H9 (cell line): ENCODE data around the gene INSC. TPM values are rescaled to one million over a fixed set of nuclear protein-coding genes. Genes with fewer than 3 reads are reported as not detected.

Experiments used
- DNase-seq: peaks from one replicate; pipeline ENCODE4 v3.0.0-alpha.2; 2017
- H2AFZ ChIP-seq: one replicate; pipeline ENCODE4 v1.6.1; 2013; ENCODE audit warnings: mild to moderate bottlenecking, low read length, control low read depth, moderate library complexity
- H2AK5ac ChIP-seq: 2 replicates; pipeline ENCODE4 v1.6.1; 2013; ENCODE audit warnings: low read length, control low read depth, mixed read lengths; ENCODE audit not compliant: insufficient read length
- H2BK120ac ChIP-seq: one replicate; pipeline ENCODE4 v1.6.1; 2013; ENCODE audit warnings: low read depth, mild to moderate bottlenecking, low read length, control low read depth, inconsistent platforms; ENCODE audit not compliant: poor library complexity, severe bottlenecking
- H2BK12ac ChIP-seq: 2 replicates; pipeline ENCODE4 v1.6.1; 2013; ENCODE audit warnings: low read length, control low read depth, mixed read lengths, low read depth; ENCODE audit not compliant: insufficient read length
- H2BK15ac ChIP-seq: 2 replicates; pipeline ENCODE4 v1.6.1; 2013; ENCODE audit warnings: low read depth, low read length, control low read depth
- H2BK20ac ChIP-seq: one replicate; pipeline ENCODE4 v1.6.1; 2013; ENCODE audit warnings: low read depth, mild to moderate bottlenecking, low read length, control low read depth, inconsistent platforms; ENCODE audit not compliant: poor library complexity, severe bottlenecking
- H2BK5ac ChIP-seq: 2 replicates; pipeline ENCODE4 v1.6.1; 2013; ENCODE audit warnings: low read length, control low read depth, mixed read lengths; ENCODE audit not compliant: insufficient read length
- H3K14ac ChIP-seq: 2 replicates; pipeline ENCODE4 v1.6.1; 2013; ENCODE audit warnings: low read length, control low read depth; ENCODE audit not compliant: insufficient read depth
- H3K18ac ChIP-seq: 2 replicates; pipeline ENCODE4 v1.6.1; 2013; ENCODE audit warnings: low read depth, mild to moderate bottlenecking, mixed read lengths, low read length, control low read depth; ENCODE audit not compliant: insufficient read length
- H3K23ac ChIP-seq: 2 replicates; pipeline ENCODE4 v1.6.1; 2013; ENCODE audit warnings: low read length, control low read depth, mixed read lengths, low read depth; ENCODE audit not compliant: insufficient read length
- H3K23me2 ChIP-seq: 2 replicates; pipeline ENCODE4 v1.6.1; 2013; ENCODE audit warnings: low read depth, mild to moderate bottlenecking, mixed read lengths, low read length, control low read depth; ENCODE audit not compliant: insufficient read length, poor library complexity, severe bottlenecking
- H3K27ac ChIP-seq: 2 replicates; pipeline ENCODE4 v1.5.1; 2013; ENCODE audit warnings: low read length, control low read depth, mixed read lengths, low read depth; ENCODE audit not compliant: insufficient read length
- H3K27me3 ChIP-seq: 2 replicates; pipeline ENCODE4 v1.6.1; 2013; ENCODE audit warnings: low read length, control low read depth, inconsistent platforms; ENCODE audit not compliant: insufficient read depth
- H3K4ac ChIP-seq: 2 replicates; pipeline ENCODE4 v1.6.1; 2013; ENCODE audit warnings: low read depth, mild to moderate bottlenecking, control low read depth, inconsistent platforms, low read length, moderate library complexity
- H3K4me1 ChIP-seq: 2 replicates; pipeline ENCODE4 v1.6.1; 2013; ENCODE audit warnings: low read length, control low read depth, inconsistent platforms; ENCODE audit not compliant: insufficient read depth
- H3K4me2 ChIP-seq: 2 replicates; pipeline ENCODE4 v1.6.1; 2013; ENCODE audit warnings: low read length, control low read depth, mixed read lengths; ENCODE audit not compliant: insufficient read length, insufficient read depth
- H3K56ac ChIP-seq: 2 replicates; pipeline ENCODE4 v1.6.1; 2013; ENCODE audit warnings: low read depth, mild to moderate bottlenecking, mixed read lengths, low read length, control low read depth; ENCODE audit not compliant: insufficient read length
- H3K79me1 ChIP-seq: 2 replicates; pipeline ENCODE4 v1.6.1; 2013; ENCODE audit warnings: low read depth, mild to moderate bottlenecking, moderate library complexity, low read length, control low read depth, inconsistent platforms; ENCODE audit not compliant: insufficient read depth, poor library complexity, severe bottlenecking
- H3K79me2 ChIP-seq: 2 replicates; pipeline ENCODE4 v1.6.1; 2013; ENCODE audit warnings: low read length, control low read depth, inconsistent platforms; ENCODE audit not compliant: insufficient read depth
- H3K9ac ChIP-seq: 2 replicates; pipeline ENCODE4 v1.6.1; 2013; ENCODE audit warnings: low read length, control low read depth, mixed read lengths; ENCODE audit not compliant: insufficient read length; ENCODE audit errors: extremely low read depth
- H3K9me3 ChIP-seq: one replicate; pipeline ENCODE4 v1.6.1; 2013; ENCODE audit warnings: low read depth, low read length, inconsistent platforms; ENCODE audit not compliant: control insufficient read depth
- H3T11ph ChIP-seq: one replicate; pipeline ENCODE4 v1.6.1; 2013; ENCODE audit warnings: mild to moderate bottlenecking, low read length, control low read depth, inconsistent platforms
- H4K20me1 ChIP-seq: one replicate; pipeline ENCODE4 v1.6.1; 2013; ENCODE audit not compliant: control insufficient read depth, insufficient read length, insufficient read depth
- H4K5ac ChIP-seq: 2 replicates; pipeline ENCODE4 v1.6.1; 2013; ENCODE audit warnings: low read depth, mild to moderate bottlenecking, mixed read lengths, low read length, control low read depth; ENCODE audit not compliant: insufficient read length
- H4K8ac ChIP-seq: replicated peaks from 2 replicates; pipeline ENCODE4 v1.6.1; 2013; ENCODE audit warnings: low read length, control low read depth, mixed read lengths, low read depth; ENCODE audit not compliant: insufficient read length
- H4K91ac ChIP-seq: 2 replicates; pipeline ENCODE4 v1.6.1; 2013; ENCODE audit warnings: low read depth, mild to moderate bottlenecking, moderate library complexity, mixed read lengths, low read length, control low read depth; ENCODE audit not compliant: insufficient read length
- H3K27ac Mint-ChIP-seq, 3 experiments: 2 replicates in 2 of 3; 3 replicates in 1 of 3; pipeline ENCODE4 v1.8.0; 2020 to 2021; ENCODE audit warnings: mixed read lengths in 3 of 3, mild to moderate bottlenecking in 1 of 3, moderate library complexity in 1 of 3
- H3K27me3 Mint-ChIP-seq: 2 replicates; pipeline ENCODE4 v1.8.0; 2021; ENCODE audit warnings: low read depth, mild to moderate bottlenecking, moderate library complexity, mixed read lengths
- H3K36me3 Mint-ChIP-seq, 3 experiments: 2 replicates in 2 of 3; 3 replicates in 1 of 3; pipeline ENCODE4 v1.8.0; 2020 to 2021; ENCODE audit warnings: low read depth in 3 of 3, mixed read lengths in 3 of 3; ENCODE audit not compliant: insufficient read depth in 1 of 3
- H3K4me1 Mint-ChIP-seq, 2 experiments: 2 replicates each; pipeline ENCODE4 v1.8.0; 2020; ENCODE audit warnings: mixed read lengths in 2 of 2
- H3K4me3 Mint-ChIP-seq, 2 experiments: 2 replicates in 1 of 2; 3 replicates in 1 of 2; pipeline ENCODE4 v1.8.0; 2020 to 2021; ENCODE audit warnings: mild to moderate bottlenecking in 2 of 2, mixed read lengths in 2 of 2, moderate library complexity in 1 of 2
- H3K9me3 Mint-ChIP-seq, 2 experiments: 2 replicates in 1 of 2; 3 replicates in 1 of 2; pipeline ENCODE4 v1.8.0; 2020; ENCODE audit warnings: mild to moderate bottlenecking in 2 of 2, mixed read lengths in 2 of 2, moderate library complexity in 1 of 2
- WGBS: extraction: QIAGEN DNeasy Blood & Tissue Kit; methylation state at CpG from one replicate; pipeline ENCODE4 v1.1.7; 2013; ENCODE audit warnings: missing lambda C conversion rate, low lambda C conversion rate, mixed read lengths; ENCODE audit not compliant: insufficient read length; ENCODE audit errors: extremely low coverage; 5-methylcytosine and 5-hydroxymethylcytosine counted together
- total RNA-seq: library from RNA; stranded (reverse); gene quantifications from 2 replicates; pipeline ENCODE4 v1.2.1, GENCODE V29; 2021
- TF ChIP-seq, protein P1 (sequence below): fragments of 200-600 bp; sonication (generic); conservative IDR thresholded peaks from 3 replicates; pipeline ENCODE4 v1.8.0; 2021; ENCODE audit warnings: antibody characterized with exemption, mild to moderate bottlenecking

Gene INSC
- total RNA-seq, 1 experiment from 2014 or later: not detected

DNA sequence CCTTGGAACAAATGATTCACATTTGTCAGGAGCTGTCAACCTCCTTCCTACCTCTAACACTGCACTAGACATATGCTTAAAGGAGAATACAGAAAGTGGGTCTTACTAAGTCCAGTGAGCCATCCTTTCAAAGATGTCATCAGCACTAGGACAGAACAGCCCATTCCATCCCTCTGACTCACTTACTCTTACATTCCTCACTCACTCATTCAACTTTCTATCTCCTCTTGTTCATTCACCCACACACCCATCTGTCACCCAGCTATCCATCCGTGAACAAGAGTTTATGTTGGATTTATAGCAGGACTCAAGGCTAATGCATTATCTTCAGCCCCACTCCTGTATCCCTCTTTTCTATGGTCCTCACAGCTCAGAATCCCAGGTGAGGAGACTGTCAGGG, 9.1 kb downstream of the INSC start:
- H4K91ac ChIP-seq: no peak overlapping the region
- no peak overlapping the region for H3K27ac Mint-ChIP-seq
- no peak overlapping the region for H3K4ac ChIP-seq
- no peak overlapping the region for H3T11ph ChIP-seq
- no peak overlapping the region for H3K14ac ChIP-seq
- no peak overlapping the region for H3K18ac ChIP-seq
- no peaks in the 10 kb centered on the region; a peak in 1 of 5 replicates for H3K9me3 Mint-ChIP-seq
- no peaks in the 10 kb centered on the region for H3K4me1 ChIP-seq
- H3K4me3 Mint-ChIP-seq: no peak overlapping the region
- H4K20me1 ChIP-seq: no peaks in the 10 kb centered on the region
- H3K79me1 ChIP-seq: no peaks in the 10 kb centered on the region
- no peak overlapping the region for H2BK15ac ChIP-seq
- no peaks in the 10 kb centered on the region for H3K4me1 Mint-ChIP-seq
- H4K5ac ChIP-seq: no peak overlapping the region
- no peak for DNase-seq
- no peaks in the 10 kb centered on the region for H3K79me2 ChIP-seq
- H3K27ac ChIP-seq: no peak overlapping the region
- no CpG with 5 or more reads among the region's 1 CpG for WGBS
- H2BK12ac ChIP-seq: no peak overlapping the region
- no peak overlapping the region for H3K23ac ChIP-seq
- no peak overlapping the region for H2AFZ ChIP-seq
- H2BK5ac ChIP-seq: no peak overlapping the region
- H2AK5ac ChIP-seq: no peak overlapping the region
- no peak overlapping the region for H2BK20ac ChIP-seq
- no peaks in the 10 kb centered on the region for H3K9me3 ChIP-seq
- no peaks in the 10 kb centered on the region for H3K36me3 Mint-ChIP-seq
- no peak overlapping the region for H2BK120ac ChIP-seq
- TF ChIP-seq, protein P1, sequence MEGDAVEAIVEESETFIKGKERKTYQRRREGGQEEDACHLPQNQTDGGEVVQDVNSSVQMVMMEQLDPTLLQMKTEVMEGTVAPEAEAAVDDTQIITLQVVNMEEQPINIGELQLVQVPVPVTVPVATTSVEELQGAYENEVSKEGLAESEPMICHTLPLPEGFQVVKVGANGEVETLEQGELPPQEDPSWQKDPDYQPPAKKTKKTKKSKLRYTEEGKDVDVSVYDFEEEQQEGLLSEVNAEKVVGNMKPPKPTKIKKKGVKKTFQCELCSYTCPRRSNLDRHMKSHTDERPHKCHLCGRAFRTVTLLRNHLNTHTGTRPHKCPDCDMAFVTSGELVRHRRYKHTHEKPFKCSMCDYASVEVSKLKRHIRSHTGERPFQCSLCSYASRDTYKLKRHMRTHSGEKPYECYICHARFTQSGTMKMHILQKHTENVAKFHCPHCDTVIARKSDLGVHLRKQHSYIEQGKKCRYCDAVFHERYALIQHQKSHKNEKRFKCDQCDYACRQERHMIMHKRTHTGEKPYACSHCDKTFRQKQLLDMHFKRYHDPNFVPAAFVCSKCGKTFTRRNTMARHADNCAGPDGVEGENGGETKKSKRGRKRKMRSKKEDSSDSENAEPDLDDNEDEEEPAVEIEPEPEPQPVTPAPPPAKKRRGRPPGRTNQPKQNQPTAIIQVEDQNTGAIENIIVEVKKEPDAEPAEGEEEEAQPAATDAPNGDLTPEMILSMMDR: no peak
- H3K4me2 ChIP-seq: no peak overlapping the region
- peaks cover 10% of the 10 kb centered on the region for H3K27me3 Mint-ChIP-seq
- no peak overlapping the region for H3K56ac ChIP-seq
- no peaks in the 10 kb centered on the region for H3K23me2 ChIP-seq
- no peaks in the 10 kb centered on the region for H3K27me3 ChIP-seq
- H3K9ac ChIP-seq: no peak overlapping the region
- no peak overlapping the region for H4K8ac ChIP-seq
